Gastroesophageal sphincter (tissue), 3 donors: ENCODE results near the gene FOXD3.

Experiments
- CTCF ChIP-seq, 4 experiments: fragments of 200-600 bp in 2 of 4; fragments of 450-650 bp in 2 of 4; sonication (generic) in 1 of 4; IDR thresholded peaks; one replicate each; pipeline ENCODE4 v1.5.1; 2017 to 2019; ENCODE audit warnings: antibody characterized with exemption in 4 of 4, mild to moderate bottlenecking in 2 of 4, moderate library complexity in 2 of 4
- EP300 ChIP-seq: sonication (generic); formaldehyde crosslinking; IDR thresholded peaks from one replicate; pipeline ENCODE4 v1.6.1; 2017; ENCODE audit warnings: antibody characterized with exemption, mild to moderate bottlenecking
- POLR2A ChIP-seq, 2 donors: fragments of 450-650 bp; IDR thresholded peaks; one replicate each; pipeline ENCODE4 v1.6.1; 2017; ENCODE audit warnings: antibody characterized with exemption in 2 of 2, mild to moderate bottlenecking in 2 of 2, moderate library complexity in 1 of 2
- POLR2AphosphoS5 ChIP-seq: sonication (generic); formaldehyde crosslinking; IDR thresholded peaks from one replicate; pipeline ENCODE4 v1.6.1; 2017; ENCODE audit warnings: antibody characterized with exemption

DNA sequence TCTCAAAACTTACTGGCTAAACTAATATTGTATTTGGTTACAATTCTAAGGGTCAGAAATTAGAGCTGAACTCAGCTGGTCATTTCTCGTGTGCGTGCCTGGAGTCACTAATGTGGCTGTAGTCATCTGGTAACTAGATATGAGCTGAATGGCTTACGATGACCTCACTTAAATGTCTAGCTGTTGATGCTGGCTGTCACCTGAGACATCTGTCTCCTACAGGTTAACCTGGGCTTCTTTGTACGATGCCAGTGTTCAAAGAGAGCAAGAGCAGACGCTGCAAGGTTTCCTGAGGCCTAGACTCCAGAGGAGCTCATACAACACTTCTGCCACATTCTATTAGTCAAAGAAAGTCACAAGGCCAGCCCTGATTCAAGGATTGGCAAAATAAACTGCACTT, 28.0 kb downstream of the FOXD3 start:
- TF ChIP-seq POLR2AphosphoS5 (no peak), CTCF (IDR thresholded peaks at IDR 0.05) (no peak), POLR2A (IDR thresholded peaks at IDR 0.05) (no peak), EP300 (no peak)
